ENCODE data around the gene CEP19.
"Not testable (repeated sequence)": the region's sequence is repeated elsewhere in the genome, so short reads cannot be mapped to it uniquely, and the experiment has no call there.

The CEP19 gene

DNA sequence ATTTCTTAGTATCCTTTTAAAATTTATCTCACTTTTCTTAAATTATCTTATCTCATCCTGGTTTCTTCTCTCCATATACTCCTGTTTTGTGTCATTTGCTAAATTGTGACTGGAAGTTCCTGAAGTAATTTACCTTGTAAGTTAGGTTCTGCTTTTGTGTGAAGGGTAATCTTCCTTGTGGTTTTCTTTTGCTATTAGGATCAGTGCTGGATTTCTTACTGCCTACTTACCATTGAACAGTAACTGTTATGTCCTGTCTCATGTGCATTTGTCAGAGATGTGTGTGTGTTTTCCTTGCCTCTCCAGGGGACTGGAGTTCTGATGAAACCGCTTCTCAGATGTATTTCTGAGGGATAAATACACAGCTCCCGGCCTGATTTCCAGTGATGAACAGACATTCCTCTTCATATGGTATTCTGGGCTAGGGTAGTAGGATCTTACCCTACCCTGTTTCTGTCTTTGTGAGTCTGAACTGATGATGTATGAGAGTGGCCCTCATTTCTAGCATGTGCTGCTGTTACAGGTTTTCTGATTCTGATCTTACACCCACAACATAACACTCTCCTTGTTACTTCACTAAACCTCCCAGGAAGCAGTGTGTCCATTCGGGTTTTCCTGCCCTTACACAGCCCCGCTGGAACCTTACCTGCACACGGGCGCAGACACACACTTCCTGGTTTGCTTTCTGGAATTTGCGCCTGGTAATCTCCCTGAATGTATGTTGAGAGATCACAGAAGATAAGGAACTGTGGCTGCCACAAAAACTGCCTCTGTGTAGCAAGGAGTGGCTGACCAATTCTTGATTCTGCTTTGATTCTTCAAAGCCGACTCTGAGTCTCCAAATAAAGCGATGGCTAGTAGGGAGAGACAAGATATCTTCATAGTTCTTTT is 42.3 kb upstream of the CEP19 start:
- H2AFZ ChIP-seq (ENCODE audit: low read depth, low read length) = no peak overlapping the region
- TF ChIP-seq EZH2 (IDR thresholded peaks at IDR 0.05; ENCODE audit: borderline replicate concordance, low read depth, low read length, severe bottlenecking) (no peak), CTCF (IDR thresholded peaks at IDR 0.05; ENCODE audit: borderline replicate concordance, extremely low read depth, low read length, poor library complexity, severe bottlenecking) (no peak)
- H4K20me1 ChIP-seq (ENCODE audit: insufficient read depth, low read length) = peaks cover 17% of the 10 kb centered on the region; the same call in 1 of the 2 replicates
- no peaks in the 10 kb centered on the region for H3K27me3 ChIP-seq (ENCODE audit: insufficient read depth, low read length, poor library complexity)
- ATAC-seq (ENCODE audit: insufficient read depth, low read depth) = peak; percentile 19; the same call in 1 of the 3 replicates
- H3K9ac ChIP-seq (ENCODE audit: low read depth, low read length) = no peak overlapping the region
- H3K4me2 ChIP-seq (ENCODE audit: insufficient read depth, low read length) = no peak overlapping the region
- peaks cover 25% of the 10 kb centered on the region for H3K9me3 ChIP-seq (ENCODE audit: insufficient read depth, low read length, severe bottlenecking)
- no peak overlapping the region for H3K27ac ChIP-seq (ENCODE audit: low read length)
- no peak overlapping the region for H3K4me3 ChIP-seq (ENCODE audit: low read depth in 1 of 2, low read length in 2 of 2)
- no peaks in the 10 kb centered on the region for H3K4me1 ChIP-seq (ENCODE audit: insufficient read depth, low read length)
- no peak for DNase-seq
- peaks cover 65% of the 10 kb centered on the region for H3K36me3 ChIP-seq (ENCODE audit: insufficient read depth, low read length)
- peaks cover 99% of the 10 kb centered on the region for H3K79me2 ChIP-seq (ENCODE audit: insufficient read depth, low read length)

GRCh38 chr3:196753201-196753600 is 41.2 kb upstream of the CEP19 start:
- peaks cover 70% of the 10 kb centered on the region for H3K36me3 ChIP-seq (ENCODE audit: insufficient read depth, low read length)
- no peak for DNase-seq

GRCh38 chr3:196749125-196749524 is 37.1 kb upstream of the CEP19 start:
- Histone ChIP-seq H3K9me3 (ENCODE audit: insufficient read depth, low read length, severe bottlenecking) (peaks cover 3% of the 10 kb centered on the region), H3K27ac (ENCODE audit: low read length) (no peak overlapping the region), H4K20me1 (ENCODE audit: insufficient read depth, low read length) (peaks cover 35% of the 10 kb centered on the region), H3K4me2 (ENCODE audit: insufficient read depth, low read length) (0 out of 2 replicates have a peak overlapping the region, but pooled peaks have one; percentile 7), H3K36me3 (ENCODE audit: insufficient read depth, low read length) (peaks cover 57% of the 10 kb centered on the region), H3K79me2 (ENCODE audit: insufficient read depth, low read length) (peaks cover 99% of the 10 kb centered on the region), H3K4me1 (ENCODE audit: insufficient read depth, low read length) (no peaks in the 10 kb centered on the region; the same call in 1 of the 2 replicates), H3K9ac (ENCODE audit: low read depth, low read length) (no peak overlapping the region), H3K27me3 (ENCODE audit: insufficient read depth, low read length, poor library complexity) (no peaks in the 10 kb centered on the region), H2AFZ (ENCODE audit: low read depth, low read length) (no peak overlapping the region), H3K4me3 (ENCODE audit: low read depth in 1 of 2, low read length in 2 of 2) (no peak overlapping the region)
- no peak for ATAC-seq (ENCODE audit: insufficient read depth, low read depth)
- DNase-seq = no peak
- no peak for TF ChIP-seq EZH2 (IDR thresholded peaks at IDR 0.05; ENCODE audit: borderline replicate concordance, low read depth, low read length, severe bottlenecking)
- TF ChIP-seq CTCF (IDR thresholded peaks at IDR 0.05; ENCODE audit: borderline replicate concordance, extremely low read depth, low read length, poor library complexity, severe bottlenecking) = no peak

More at GRCh38 chr3:196753201-196753600, 41.2 kb upstream of the CEP19 start:
- H3K27ac ChIP-seq (ENCODE audit: low read length) = no peak overlapping the region
- peaks cover 27% of the 10 kb centered on the region for H4K20me1 ChIP-seq (ENCODE audit: insufficient read depth, low read length)
- no peak for ATAC-seq (ENCODE audit: insufficient read depth, low read depth)
- H2AFZ ChIP-seq (ENCODE audit: low read depth, low read length) = no peak overlapping the region
- peaks cover 99% of the 10 kb centered on the region for H3K79me2 ChIP-seq (ENCODE audit: insufficient read depth, low read length)
- no peak overlapping the region for H3K4me3 ChIP-seq (ENCODE audit: low read depth in 1 of 2, low read length in 2 of 2)
- H3K9ac ChIP-seq (ENCODE audit: low read depth, low read length) = no peak overlapping the region
- peaks cover 25% of the 10 kb centered on the region for H3K9me3 ChIP-seq (ENCODE audit: insufficient read depth, low read length, severe bottlenecking)
- no peaks in the 10 kb centered on the region for H3K4me1 ChIP-seq (ENCODE audit: insufficient read depth, low read length)
- no peaks in the 10 kb centered on the region for H3K27me3 ChIP-seq (ENCODE audit: insufficient read depth, low read length, poor library complexity)
- H3K4me2 ChIP-seq (ENCODE audit: insufficient read depth, low read length) = no peak overlapping the region
- no peak for TF ChIP-seq CTCF (IDR thresholded peaks at IDR 0.05; ENCODE audit: borderline replicate concordance, extremely low read depth, low read length, poor library complexity, severe bottlenecking)
- TF ChIP-seq EZH2 (IDR thresholded peaks at IDR 0.05; ENCODE audit: borderline replicate concordance, low read depth, low read length, severe bottlenecking) = no peak

DNA sequence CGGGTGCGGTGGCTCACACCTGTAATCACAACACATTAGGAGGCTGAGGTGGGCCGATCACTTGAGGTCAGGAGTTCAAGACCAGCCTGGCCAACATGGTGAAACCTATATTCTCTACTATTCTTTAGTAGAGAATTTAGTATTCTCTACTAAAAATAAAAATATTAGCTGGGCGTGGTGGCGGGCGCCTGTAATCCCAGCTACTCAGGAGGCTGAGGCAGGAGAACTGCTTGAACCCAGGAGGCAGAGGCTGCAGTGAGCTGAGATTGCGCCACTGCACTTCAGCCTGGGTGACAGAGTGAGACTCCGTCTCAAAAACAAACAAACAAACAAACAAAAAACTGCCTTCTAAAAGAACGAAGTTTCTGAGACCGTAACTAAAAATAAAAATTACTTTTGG is 31.5 kb upstream of the CEP19 start:
- H3K36me3 ChIP-seq (ENCODE audit: insufficient read depth, low read length) = peaks cover 21% of the 10 kb centered on the region
- not testable (repeated sequence) for H2AFZ ChIP-seq (ENCODE audit: low read depth, low read length); ATAC-seq (ENCODE audit: insufficient read depth, low read depth); H3K9ac ChIP-seq (ENCODE audit: low read depth, low read length); H3K4me3 ChIP-seq (ENCODE audit: low read depth in 1 of 2, low read length in 2 of 2); H3K27ac ChIP-seq (ENCODE audit: low read length); H3K27me3 ChIP-seq (ENCODE audit: insufficient read depth, low read length, poor library complexity); DNase-seq; H3K9me3 ChIP-seq (ENCODE audit: insufficient read depth, low read length, severe bottlenecking)
- H4K20me1 ChIP-seq (ENCODE audit: insufficient read depth, low read length) = peaks cover 40% of the 10 kb centered on the region
- peaks cover 89% of the 10 kb centered on the region for H3K79me2 ChIP-seq (ENCODE audit: insufficient read depth, low read length)
- H3K4me1 ChIP-seq (ENCODE audit: insufficient read depth, low read length) = peaks cover 26% of the 10 kb centered on the region
- peak overlapping the region; percentile 47; the same call in 1 of the 2 replicates for H3K4me2 ChIP-seq (ENCODE audit: insufficient read depth, low read length)

Data from DND-41 (cell line).